Dermis microvascular lymphatic vessel endothelial cell (primary cell): ENCODE measurements around the gene POLD2. TPM values are rescaled to one million over a fixed set of nuclear protein-coding genes. Genes with fewer than 3 reads are reported as not detected.

Source experiments
- DNase-seq, 2 donors: peaks; one replicate each; pipeline versions ENCODE4 v3.0.0 to v3.0.0-alpha.2; 2010; ENCODE audit warnings: low read depth in 2 of 2
- total RNA-seq: library from RNA; depleted of rRNA; stranded (reverse); fragments of >200 nt; gene quantifications from 2 replicates; pipeline ENCODE4 v1.2.1, GENCODE V29; 2014

Gene POLD2
- total RNA-seq, 1 donor from 2014 or later, result 72.1 TPM

- DNase-seq, result no peak
These were observed 29.9 kb upstream of the POLD2 start for GRCh38 chr7:44152971-44153947.

GRCh38 chr7:44151956-44152355 lies 28.6 kb upstream of the POLD2 start:
- no peak for DNase-seq

DNA sequence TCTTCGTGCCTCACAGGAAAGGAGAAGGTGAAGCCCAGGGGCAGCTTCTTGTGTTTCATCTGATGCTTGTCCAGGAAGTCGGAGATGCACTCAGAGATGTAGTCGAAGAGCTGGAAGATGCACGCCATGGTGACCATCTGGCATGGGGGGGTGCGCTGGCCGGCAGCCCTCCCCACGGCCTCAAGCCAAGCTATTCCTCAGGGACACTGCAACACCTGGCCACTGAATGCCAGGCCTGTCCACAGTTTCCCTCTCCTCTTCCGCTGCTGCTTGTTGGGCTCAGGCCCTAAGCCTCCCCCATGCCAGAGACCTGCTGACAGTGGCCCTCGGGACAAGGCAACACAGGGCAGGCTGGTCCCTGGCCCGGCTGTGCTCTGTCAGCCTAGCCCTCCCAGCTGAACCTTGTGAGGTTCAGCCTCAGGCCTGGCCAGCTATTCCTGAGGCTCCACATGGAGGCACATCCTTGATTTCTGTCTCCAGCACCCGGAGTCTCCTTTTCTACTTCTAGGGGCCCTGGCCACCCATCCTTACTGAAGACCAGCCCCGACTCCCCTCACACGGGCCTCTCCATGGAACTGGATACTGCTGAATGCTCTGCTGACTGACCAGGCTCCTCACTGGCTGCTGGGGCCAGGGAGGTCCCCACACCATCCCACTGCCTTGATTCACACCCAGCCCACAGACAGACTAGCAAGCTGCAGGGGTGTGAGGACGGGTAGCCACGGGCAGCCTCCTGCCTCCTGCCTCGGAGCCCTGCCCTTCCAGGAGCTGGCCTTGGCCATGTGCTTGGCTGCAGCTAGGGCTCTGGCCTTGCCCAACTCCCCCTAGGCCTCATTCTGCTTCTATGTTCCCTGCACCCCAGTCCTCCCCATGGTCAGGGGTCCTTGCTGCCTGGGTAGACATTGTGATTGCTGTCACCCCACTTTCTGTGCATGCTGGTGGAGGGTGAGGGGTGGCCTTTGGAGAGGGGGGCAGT lies 27.9 kb upstream of the POLD2 start:
- no peak for DNase-seq

DNA sequence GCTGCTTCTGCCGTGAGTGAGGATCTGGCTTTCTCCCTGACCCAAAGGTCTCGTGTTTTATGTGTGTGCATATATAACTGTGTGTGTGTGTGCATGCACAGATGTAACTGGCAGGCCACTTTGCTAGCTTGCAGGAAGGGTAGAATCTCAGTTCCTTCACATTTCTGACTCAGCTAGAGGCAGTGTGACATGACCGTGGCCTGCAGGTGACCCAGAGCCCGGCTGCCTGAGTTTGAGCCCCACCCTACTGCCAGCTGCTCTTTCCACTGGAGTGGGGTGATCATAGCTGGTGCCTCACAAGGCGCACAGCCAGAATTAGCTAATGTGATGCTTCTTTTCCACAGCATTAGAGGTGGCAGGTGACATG lies 27.1 kb upstream of the POLD2 start:
- DNase-seq, result no peak

DNA sequence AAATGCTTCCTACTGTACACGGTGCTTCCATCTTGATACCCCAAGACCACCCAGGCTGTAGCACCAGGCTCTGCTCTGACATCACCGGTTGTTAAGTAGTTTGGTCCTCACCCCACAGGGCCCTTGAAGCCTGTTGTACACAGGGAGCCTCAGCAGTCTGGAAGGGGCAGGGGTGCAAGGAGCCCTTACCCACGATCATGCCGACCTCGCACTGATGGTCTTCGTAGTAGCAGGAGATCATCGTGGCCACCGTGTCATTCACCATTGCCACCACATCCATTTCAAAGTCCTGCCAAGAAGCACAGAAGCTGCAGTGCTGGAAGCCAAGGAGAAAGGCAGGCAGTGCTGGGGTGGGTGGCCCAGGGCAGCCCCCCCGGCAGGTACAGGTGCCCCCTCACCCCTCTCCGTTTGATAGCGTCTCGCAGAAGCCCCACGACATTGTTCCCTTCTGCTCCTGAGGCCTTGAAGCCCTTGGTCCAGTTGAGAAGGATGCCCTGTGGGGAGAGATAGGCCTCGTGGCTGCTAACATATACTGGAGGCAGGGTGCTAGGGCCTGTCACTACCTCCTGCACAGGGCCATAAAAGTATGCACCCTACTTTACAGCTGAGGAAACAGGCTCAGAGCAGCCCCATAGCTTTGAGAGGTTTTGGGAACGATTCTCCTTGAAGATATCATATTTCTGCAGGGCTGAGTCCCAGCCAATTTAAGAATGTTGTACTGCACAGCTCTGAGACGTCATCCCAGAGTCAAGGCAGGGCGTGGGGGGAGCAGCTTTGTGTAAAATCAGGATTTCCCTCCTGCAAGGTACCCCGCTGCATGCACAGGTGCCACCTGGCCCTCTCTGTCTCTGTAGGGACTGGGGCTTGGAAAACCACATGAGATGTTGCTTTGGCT lies 26.5 kb upstream of the POLD2 start:
- DNase-seq, result no peak

DNA sequence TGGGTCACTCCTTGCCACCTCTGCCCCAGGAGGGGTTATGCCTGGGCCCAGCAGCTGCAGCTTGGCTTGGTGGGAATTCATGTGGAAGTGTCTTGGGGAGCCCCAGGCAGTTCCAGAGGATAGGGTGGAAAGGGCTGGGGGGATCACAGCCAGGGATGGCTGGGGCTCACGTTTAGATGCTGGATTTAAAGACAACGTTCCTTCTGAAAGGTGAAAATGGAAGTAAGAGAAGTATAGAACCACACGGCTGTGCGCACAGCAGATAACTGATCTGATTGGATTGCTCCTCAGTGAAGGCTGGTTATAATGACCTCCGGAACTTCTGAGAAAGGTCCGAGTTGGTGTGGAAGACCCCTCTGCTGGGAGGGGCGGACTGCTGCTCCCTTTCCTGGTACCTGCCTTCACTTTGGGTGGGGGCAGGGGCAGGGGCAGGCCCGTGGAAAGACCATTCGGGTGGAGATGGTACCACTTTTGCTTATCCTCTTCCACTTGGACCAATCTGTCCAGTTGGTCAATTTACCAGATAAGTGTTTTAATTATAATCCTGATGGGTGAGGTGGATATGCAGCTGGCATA lies 25.7 kb upstream of the POLD2 start:
- no peak for DNase-seq

GRCh38 chr7:44148166-44148565 lies 24.8 kb upstream of the POLD2 start:
- DNase-seq, result no peak

- DNase-seq, result no peak
These were observed 24.0 kb upstream of the POLD2 start for GRCh38 chr7:44147026-44147991.

DNA sequence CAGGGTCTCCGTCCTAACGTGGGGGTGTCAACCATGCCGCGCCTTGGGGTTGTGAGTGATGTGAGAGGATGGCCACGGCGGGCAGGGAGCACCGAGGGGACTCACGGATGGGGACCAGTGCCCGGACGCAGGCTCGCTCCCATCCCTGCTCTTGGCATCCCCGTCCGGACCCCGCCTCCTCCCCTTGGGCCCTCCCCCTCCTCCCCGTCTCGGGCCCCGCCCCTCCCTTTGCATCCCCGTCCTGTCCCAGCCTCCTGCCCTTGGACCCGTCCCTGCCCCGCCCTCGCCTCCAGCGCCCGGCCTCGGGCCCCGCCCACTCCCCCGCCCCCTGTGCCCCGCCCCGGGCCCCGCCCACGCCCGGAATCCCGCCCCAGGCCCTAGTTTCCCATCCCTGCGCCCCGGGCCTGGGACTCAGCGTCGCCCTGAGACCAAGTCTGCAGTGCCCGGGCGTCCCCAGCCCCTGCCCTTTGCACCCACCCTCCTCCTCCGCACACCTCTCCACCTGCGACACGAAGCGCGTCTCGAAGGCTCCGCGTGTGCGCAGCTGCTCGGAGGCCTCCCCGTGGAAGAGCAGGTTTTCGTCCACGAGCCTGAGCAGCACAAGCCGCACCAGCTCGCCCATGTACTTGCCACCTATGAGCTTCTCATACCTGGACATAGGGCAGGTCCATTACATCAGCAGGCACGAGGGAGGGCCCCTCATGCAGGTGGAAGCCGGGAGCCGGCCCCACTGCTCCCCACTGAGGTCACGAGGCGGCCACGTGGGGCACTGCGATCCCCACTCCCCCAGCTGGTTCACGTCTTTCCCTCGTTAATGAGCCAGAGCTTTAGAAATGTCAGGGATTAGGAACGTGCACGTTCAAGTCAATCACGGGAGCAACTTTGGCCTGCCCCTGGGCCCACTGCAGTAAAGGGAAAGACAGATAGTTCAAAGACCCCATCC lies 22.9 kb upstream of the POLD2 start:
- peak in 1 of 2 donors; percentile 55 for DNase-seq

DNA sequence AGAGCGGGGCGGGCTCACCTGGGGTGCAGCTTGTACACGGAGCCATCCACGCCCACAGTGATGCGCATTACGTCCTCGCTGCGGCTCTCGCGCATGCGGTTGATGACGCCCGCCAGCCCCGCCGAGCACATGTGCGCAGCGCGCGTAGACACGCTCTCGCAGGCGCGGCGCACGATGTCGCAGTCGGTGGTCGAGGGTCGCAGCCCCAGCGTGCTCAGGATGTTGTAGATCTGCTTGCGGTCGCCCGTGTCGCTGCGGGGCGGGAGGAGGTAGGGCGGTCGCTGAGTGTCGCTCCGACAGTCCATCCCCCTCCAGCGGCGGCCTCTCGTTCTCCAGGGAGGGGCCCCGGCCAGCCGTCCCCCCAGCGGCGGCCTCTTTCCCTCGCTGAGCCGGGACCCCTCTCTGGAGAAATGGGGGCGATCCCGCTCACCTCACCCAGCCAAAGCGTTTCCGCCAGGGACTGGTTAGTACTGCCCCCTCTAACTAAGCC lies 22.2 kb upstream of the POLD2 start:
- DNase-seq, result no peak

DNA sequence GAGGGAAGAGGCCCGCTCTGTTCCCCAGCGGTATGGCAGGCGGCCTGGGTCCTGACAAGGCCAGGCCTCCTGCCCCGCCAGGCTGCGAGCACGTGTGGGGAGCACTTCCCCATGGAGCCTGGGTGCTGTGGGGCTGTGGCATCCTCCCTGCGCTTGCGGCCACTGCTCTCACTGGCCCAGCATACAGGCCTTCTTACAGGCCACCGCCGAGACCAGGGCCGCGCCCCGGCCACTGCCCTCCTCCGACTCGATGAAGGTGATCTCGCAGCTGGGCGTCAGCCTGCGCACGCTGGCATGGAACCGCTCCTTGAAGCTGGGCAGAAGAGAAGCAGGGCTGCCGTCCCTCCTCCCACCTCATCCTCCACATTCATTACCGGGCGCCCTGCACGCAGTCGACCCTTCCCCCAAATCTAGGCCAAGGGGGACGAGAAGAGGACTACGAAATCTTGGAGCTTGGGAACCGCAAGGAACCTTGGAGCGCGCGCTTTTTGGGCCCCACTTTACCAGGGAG lies 21.7 kb upstream of the POLD2 start:
- DNase-seq, result no peak

GRCh38 chr7:44144426-44144967 lies 21.1 kb upstream of the POLD2 start:
- DNase-seq, result no peak

DNA sequence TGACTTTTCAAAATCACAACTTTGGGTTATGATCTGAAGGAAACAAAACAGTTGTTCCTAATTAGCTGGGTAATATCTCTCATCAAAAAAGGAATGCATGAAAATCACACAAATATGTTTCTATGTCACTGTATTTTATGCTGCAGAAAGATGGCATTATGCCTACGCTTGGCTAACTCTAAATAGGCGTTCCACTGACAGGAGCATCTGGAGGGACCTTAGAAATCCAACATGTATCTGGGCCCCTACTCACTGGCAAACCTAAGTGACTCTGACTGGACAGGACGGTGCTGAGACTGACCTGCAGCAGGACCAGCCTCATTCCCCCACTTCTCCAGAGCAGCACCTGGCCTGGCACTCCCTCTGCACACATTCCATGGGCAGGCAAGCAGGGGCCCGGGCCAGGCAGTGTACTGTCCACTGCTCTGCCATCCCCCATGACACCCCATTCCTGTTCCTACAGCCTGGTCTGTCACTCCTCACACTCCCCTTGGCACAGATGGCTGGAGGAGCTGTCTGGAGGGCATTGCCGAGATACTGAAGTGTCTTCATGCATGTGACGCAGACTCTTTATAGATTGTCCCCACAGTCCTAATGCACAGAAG lies 20.4 kb upstream of the POLD2 start:
- DNase-seq, result no peak

DNA sequence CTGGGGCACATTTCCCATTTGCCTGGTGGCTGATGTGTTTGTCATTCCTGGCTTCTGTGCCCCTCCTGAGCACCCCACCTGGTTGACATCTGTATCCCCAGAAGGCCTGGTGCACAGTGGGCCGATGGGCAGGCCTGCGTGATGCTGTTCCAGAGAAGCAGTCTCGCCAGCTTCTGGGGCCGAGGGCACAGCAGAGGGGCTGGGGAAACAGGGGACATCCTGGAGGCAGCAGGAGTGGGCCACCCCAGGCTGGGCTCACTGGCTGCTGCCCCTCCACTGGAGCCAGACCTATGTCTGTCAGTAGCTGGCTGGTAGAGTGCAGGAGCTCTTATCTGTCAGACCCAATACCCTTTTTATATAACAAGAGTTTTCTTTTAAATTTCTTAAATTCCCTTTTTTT lies 18.7 kb upstream of the POLD2 start:
- DNase-seq, result no peak

DNA sequence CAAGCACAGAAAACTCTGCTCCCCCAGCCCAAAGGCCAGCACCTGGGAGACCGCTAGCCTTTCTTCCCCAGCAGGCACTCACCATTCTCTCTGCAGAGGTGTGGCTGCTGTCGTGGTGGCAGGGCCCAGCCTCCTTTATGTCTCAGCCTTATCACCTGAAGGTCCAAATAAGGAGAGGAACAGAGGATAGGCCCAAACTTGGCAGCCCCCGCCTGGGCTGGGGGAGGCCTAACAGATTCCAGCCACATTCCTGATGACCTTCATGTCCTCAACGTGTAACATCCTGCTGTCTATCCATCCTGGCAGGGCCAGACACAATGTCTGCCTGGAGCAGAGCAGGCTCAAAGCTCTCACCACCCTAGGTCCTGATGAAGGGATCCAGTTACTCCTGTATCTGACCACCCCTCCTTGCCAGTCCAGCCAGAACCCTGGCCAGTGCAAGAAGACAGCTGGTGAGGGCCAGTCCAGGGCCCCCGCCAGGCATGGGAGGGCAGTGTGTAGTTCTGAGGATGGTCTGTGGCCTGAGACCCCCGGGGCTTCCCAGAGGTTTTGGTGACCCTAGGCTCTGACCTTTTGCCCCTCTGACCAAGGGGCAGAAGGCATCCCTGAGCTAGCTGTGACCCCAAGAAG lies 18.0 kb upstream of the POLD2 start, which contains the start of gene MYL7:
Gene MYL7, minus strand, starts transcription at position 112 of the 630 bp plus-strand sequence. Its CDS starts 27 bp downstream, at position 85.
- DNase-seq, result no peak

DNA sequence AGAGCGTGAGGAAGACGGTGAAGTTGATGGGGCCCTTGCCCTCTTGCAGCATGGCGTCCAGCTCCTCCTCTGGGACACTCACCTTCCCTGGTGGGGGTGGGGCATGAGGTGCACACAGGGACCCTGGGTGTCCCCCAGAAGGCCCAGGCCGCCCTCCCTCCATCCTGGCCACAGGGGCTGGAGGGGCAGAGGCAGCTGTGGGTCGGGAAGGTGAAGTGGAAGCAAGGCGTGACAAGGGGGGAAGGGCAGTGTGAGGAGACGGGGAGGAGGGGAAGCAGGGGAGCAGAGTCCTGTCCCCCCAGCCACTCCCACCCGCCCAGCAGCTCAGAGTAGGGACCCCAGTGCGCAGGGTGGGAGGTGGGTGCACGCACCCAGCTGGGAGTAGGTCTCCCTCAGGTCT lies 17.0 kb upstream of the POLD2 start:
- no peak for DNase-seq
